ENCODE results near the gene PTPN9.

Gene PTPN9

GRCh38 chr15:75598361-75598760, 19.2 kb upstream of the PTPN9 start:
- no peaks in the 10 kb centered on the region for H3K27me3 ChIP-seq
- H3K9me3 ChIP-seq = no peaks in the 10 kb centered on the region
- H3K27ac ChIP-seq = no peak overlapping the region
- no peak overlapping the region for H3K4me3 ChIP-seq (ENCODE audit: low read depth in 1 of 2, low read length in 1 of 2)
- no peak for TF ChIP-seq CTCF (IDR thresholded peaks at IDR 0.05)
- H3K4me1 ChIP-seq (ENCODE audit: control insufficient read depth in 1 of 2, insufficient read depth in 1 of 2, low read depth in 1 of 2, low read length in 1 of 2) = no peaks in the 10 kb centered on the region
- peaks cover 54% of the 10 kb centered on the region for H3K36me3 ChIP-seq

- no peak overlapping the region for H3K4me3 ChIP-seq (ENCODE audit: low read depth in 1 of 2, low read length in 1 of 2)
- H3K9me3 ChIP-seq = no peaks in the 10 kb centered on the region
- no peak for TF ChIP-seq CTCF (IDR thresholded peaks at IDR 0.05)
- H3K36me3 ChIP-seq = peaks cover 54% of the 10 kb centered on the region
- no peaks in the 10 kb centered on the region for H3K4me1 ChIP-seq (ENCODE audit: control insufficient read depth in 1 of 2, insufficient read depth in 1 of 2, low read depth in 1 of 2, low read length in 1 of 2)
- H3K27me3 ChIP-seq = no peaks in the 10 kb centered on the region
- H3K27ac ChIP-seq = no peak overlapping the region
Observed at GRCh38 chr15:75597667-75598341, 18.7 kb upstream of the PTPN9 start.

DNA sequence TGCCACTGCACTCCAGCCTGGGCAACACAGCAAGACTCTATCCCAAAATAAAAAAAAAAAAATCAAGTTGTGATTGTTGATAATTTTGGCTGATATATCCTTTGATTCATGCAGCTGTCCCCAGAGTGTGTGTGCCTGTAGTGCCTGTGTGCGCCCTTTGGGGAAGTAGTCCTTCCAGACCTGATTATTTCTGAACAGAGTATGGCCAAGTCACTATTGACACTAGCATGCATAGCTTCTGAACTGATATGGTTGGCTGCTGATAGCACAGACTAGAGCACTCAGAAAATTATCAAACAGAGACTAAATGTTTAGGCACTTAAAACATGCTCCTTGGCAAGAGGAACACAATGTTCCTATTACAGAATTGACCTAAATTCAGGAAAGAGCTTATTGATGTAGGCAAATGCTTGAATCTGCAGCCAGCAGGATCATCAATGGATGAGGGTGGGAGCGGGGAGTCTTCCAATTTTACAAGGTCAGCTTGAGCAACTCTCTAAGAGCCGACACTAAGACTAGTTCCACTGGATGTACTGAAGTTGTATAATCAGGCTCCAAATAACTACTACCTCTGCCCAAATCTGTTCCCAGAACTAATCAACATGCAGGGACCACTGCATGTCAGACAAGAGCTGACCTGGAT, 17.7 kb upstream of the PTPN9 start:
- Histone ChIP-seq H3K4me3 (ENCODE audit: low read depth in 1 of 2, low read length in 1 of 2) (no peak overlapping the region), H3K9me3 (no peaks in the 10 kb centered on the region), H3K27ac (no peak overlapping the region), H3K4me1 (ENCODE audit: control insufficient read depth in 1 of 2, insufficient read depth in 1 of 2, low read depth in 1 of 2, low read length in 1 of 2) (no peaks in the 10 kb centered on the region), H3K36me3 (peaks cover 54% of the 10 kb centered on the region), H3K27me3 (no peaks in the 10 kb centered on the region)
- no peak for TF ChIP-seq CTCF (IDR thresholded peaks at IDR 0.05)

GRCh38 chr15:75594276-75594675, 15.2 kb upstream of the PTPN9 start:
- H3K27me3 ChIP-seq = no peaks in the 10 kb centered on the region
- H3K27ac ChIP-seq = no peak overlapping the region
- H3K9me3 ChIP-seq = no peaks in the 10 kb centered on the region
- H3K36me3 ChIP-seq = peaks cover 35% of the 10 kb centered on the region
- no peak overlapping the region for H3K4me3 ChIP-seq (ENCODE audit: low read depth in 1 of 2, low read length in 1 of 2)
- no peak for TF ChIP-seq CTCF (IDR thresholded peaks at IDR 0.05)
- no peaks in the 10 kb centered on the region for H3K4me1 ChIP-seq (ENCODE audit: control insufficient read depth in 1 of 2, insufficient read depth in 1 of 2, low read depth in 1 of 2, low read length in 1 of 2)

DNA sequence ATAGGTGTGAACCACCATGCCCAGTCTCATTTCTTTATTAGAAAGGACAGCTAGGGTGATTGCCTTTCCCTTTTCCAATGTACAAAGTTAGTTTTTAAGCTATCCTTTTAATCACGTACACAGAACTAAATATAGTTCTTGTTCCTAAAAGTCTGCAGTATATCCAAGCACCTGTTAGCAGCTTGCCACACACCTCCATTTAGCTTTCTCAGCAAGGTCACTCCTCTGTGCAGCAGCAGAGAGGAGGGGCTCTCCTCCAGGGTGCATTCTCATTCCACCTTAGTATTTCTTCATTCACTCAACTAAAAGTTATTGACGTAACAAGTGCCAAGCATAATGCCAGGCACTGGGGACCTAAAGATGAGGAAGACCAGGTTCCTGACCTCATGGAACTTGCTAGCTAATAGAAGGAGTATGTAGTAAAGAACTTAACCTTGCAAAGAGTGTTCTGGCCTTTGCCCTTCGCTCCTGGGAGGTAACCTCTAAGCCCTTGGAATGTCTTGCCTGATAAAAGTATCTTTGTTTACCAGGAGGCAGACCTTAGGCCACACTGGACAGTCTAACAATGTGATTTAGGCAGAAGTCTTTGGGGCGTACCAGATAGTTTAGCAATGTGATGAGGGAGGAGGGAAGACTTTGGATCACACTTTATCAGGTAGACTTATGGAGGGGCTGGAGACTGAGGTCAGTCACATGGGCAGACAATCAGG, 12.7 kb upstream of the PTPN9 start:
- no peak overlapping the region for H3K4me3 ChIP-seq (ENCODE audit: low read depth in 1 of 2, low read length in 1 of 2)
- no peak for TF ChIP-seq CTCF (IDR thresholded peaks at IDR 0.05)
- H3K9me3 ChIP-seq = no peaks in the 10 kb centered on the region
- no peaks in the 10 kb centered on the region for H3K4me1 ChIP-seq (ENCODE audit: control insufficient read depth in 1 of 2, insufficient read depth in 1 of 2, low read depth in 1 of 2, low read length in 1 of 2)
- H3K27me3 ChIP-seq = no peaks in the 10 kb centered on the region
- peaks cover 21% of the 10 kb centered on the region for H3K36me3 ChIP-seq
- no peak overlapping the region for H3K27ac ChIP-seq
